ENCODE data around the gene ZAP70. TPM values are rescaled to one million over a fixed set of nuclear protein-coding genes. Genes with fewer than 3 reads are reported as not detected.

Gene ZAP70
- total and polyA plus RNA-seq, 2 donors (not counting 3 experiments of a cell fraction or from before 2014, with no cell fraction given): 0.14 TPM; not detected in 1

- Histone ChIP-seq H3K4me1 (ENCODE audit: control insufficient read depth, extremely low read depth, insufficient read depth, low read length) (no peaks in the 10 kb centered on the region), H2AFZ (ENCODE audit: low read depth, low read length) (no peak overlapping the region), H3K4me2 (ENCODE audit: insufficient read depth, low read length) (no peak overlapping the region), H3K4me3 (replicated peaks in 1 of 3; ENCODE audit: insufficient read depth in 1 of 3, low read depth in 1 of 3, low read length in 3 of 3) (no peak overlapping the region), H3K9me3 (replicated peaks; ENCODE audit: control insufficient read depth, insufficient read depth, low read length) (no peaks in the 10 kb centered on the region), H4K20me1 (replicated peaks; ENCODE audit: control insufficient read depth, extremely low read depth, insufficient read depth, low read length) (no peaks in the 10 kb centered on the region), H3K9ac (replicated peaks; ENCODE audit: extremely low read depth, insufficient read depth, low read length) (no peak overlapping the region), H3K79me2 (ENCODE audit: control insufficient read depth, insufficient read depth, low read length) (no peaks in the 10 kb centered on the region), H3K9me1 (replicated peaks; ENCODE audit: control insufficient read depth, extremely low read depth, insufficient read depth, low read length) (no peaks in the 10 kb centered on the region), H3K27ac (ENCODE audit: insufficient read depth, low read depth, low read length) (no peak overlapping the region), H3K36me3 (ENCODE audit: control insufficient read depth in 2 of 2, extremely low read depth in 1 of 2, insufficient read depth in 2 of 2, low read length in 2 of 2) (no peaks in the 10 kb centered on the region), H3K27me3 (ENCODE audit: control insufficient read depth in 2 of 2, insufficient read depth in 2 of 2, low read length in 2 of 2) (no peaks in the 10 kb centered on the region)
- ChIA-PET CTCF (interaction anchor here (0.6 to 3.2 kb wide), 6 partner anchors 10 to 654 kb away, joined by 3 to 14 read pairs (median 3); no protein-coding TSS in a partner anchor), POLR2A (no interaction called here)
- no peak for DNase-seq (ENCODE audit: low read depth, low spot score)
- intact Hi-C loops (cut with micrococcal nuclease) (no loop called here), dilution Hi-C loops (cut with MboI; ENCODE audit: extremely low pct_ligation_motif_present, low sequenced_read_pairs) (no loop called here)
- no peak for FAIRE-seq
- TF ChIP-seq MYC (IDR thresholded peaks at IDR 0.05; ENCODE audit: low read depth, low read length) (no peak), GATA2 (IDR thresholded peaks at IDR 0.05; ENCODE audit: insufficient read depth, insufficient read length, low read depth, low read length) (no peak), EZH2 (IDR thresholded peaks at IDR 0.05; ENCODE audit: borderline replicate concordance, low read depth, low read length, severe bottlenecking) (no peak), MAX (IDR thresholded peaks at IDR 0.05; ENCODE audit: insufficient read depth, insufficient read length) (no peak), JUN (IDR thresholded peaks at IDR 0.05; ENCODE audit: borderline replicate concordance, insufficient read depth, insufficient read length, low read depth) (no peak), POLR2A (IDR thresholded peaks at IDR 0.05; ENCODE audit: low read depth, low read length) (no peak)
- BruUV-seq (replicated peaks): no TSS peak
Observed at GRCh38 chr2:97730245-97730644, 16.9 kb downstream of the ZAP70 start.

GRCh38 chr2:97731274-97732020, 18.1 kb downstream of the ZAP70 start:
- ChIA-PET POLR2A (no interaction called here), CTCF (interaction anchor here (1.2 to 3.2 kb wide), 2 partner anchors 9 to 12 kb away, joined by 3 to 14 read pairs; no protein-coding TSS in a partner anchor)
- no peaks in the 10 kb centered on the region for H3K36me3 ChIP-seq (ENCODE audit: control insufficient read depth in 2 of 2, extremely low read depth in 1 of 2, insufficient read depth in 2 of 2, low read length in 2 of 2)
- no peak for DNase-seq (ENCODE audit: low read depth, low spot score)
- intact Hi-C loops (cut with micrococcal nuclease): no loop called here
- H3K4me2 ChIP-seq (ENCODE audit: insufficient read depth, low read length): no peak overlapping the region
- BruUV-seq (replicated peaks): no TSS peak
- H3K9me3 ChIP-seq (replicated peaks; ENCODE audit: control insufficient read depth, insufficient read depth, low read length): no peaks in the 10 kb centered on the region
- no peaks in the 10 kb centered on the region for H4K20me1 ChIP-seq (replicated peaks; ENCODE audit: control insufficient read depth, extremely low read depth, insufficient read depth, low read length)
- no peaks in the 10 kb centered on the region for H3K9me1 ChIP-seq (replicated peaks; ENCODE audit: control insufficient read depth, extremely low read depth, insufficient read depth, low read length)
- H3K9ac ChIP-seq (replicated peaks; ENCODE audit: extremely low read depth, insufficient read depth, low read length): no peak overlapping the region
- no peaks in the 10 kb centered on the region for H3K4me1 ChIP-seq (ENCODE audit: control insufficient read depth, extremely low read depth, insufficient read depth, low read length)
- H3K79me2 ChIP-seq (ENCODE audit: control insufficient read depth, insufficient read depth, low read length): no peaks in the 10 kb centered on the region
- TF ChIP-seq CTCF (IDR thresholded peaks at IDR 0.05; ENCODE audit: extremely low read depth in 1 of 2, insufficient read depth in 1 of 2, low read depth in 1 of 2, low read length in 2 of 2): no peak
- TF ChIP-seq POLR2A (IDR thresholded peaks at IDR 0.05; ENCODE audit: low read depth, low read length): no peak
- no peak for TF ChIP-seq POLR2AphosphoS5 (IDR thresholded peaks at IDR 0.05; ENCODE audit: insufficient read depth, low read depth, low read length)
- no peak for TF ChIP-seq JUN (IDR thresholded peaks at IDR 0.05; ENCODE audit: borderline replicate concordance, insufficient read depth, insufficient read length, low read depth)
- no peak for TF ChIP-seq GATA2 (IDR thresholded peaks at IDR 0.05; ENCODE audit: insufficient read depth, insufficient read length, low read depth, low read length)
- TF ChIP-seq EZH2 (IDR thresholded peaks at IDR 0.05; ENCODE audit: borderline replicate concordance, low read depth, low read length, severe bottlenecking): no peak
- no peak for TF ChIP-seq FOS (IDR thresholded peaks at IDR 0.05; ENCODE audit: borderline replicate concordance, insufficient read depth, low read length)
- no peak for TF ChIP-seq MYC (IDR thresholded peaks at IDR 0.05; ENCODE audit: low read depth, low read length)
- TF ChIP-seq MAX (IDR thresholded peaks at IDR 0.05; ENCODE audit: insufficient read depth, insufficient read length): no peak
- H3K27ac ChIP-seq (ENCODE audit: insufficient read depth, low read depth, low read length): no peak overlapping the region
- H3K4me3 ChIP-seq (replicated peaks in 1 of 3; ENCODE audit: insufficient read depth in 1 of 3, low read depth in 1 of 3, low read length in 3 of 3): no peak overlapping the region
- H2AFZ ChIP-seq (ENCODE audit: low read depth, low read length): no peak overlapping the region
- no peaks in the 10 kb centered on the region for H3K27me3 ChIP-seq (ENCODE audit: control insufficient read depth in 2 of 2, insufficient read depth in 2 of 2, low read length in 2 of 2)
- dilution Hi-C loops (cut with MboI; ENCODE audit: extremely low pct_ligation_motif_present, low sequenced_read_pairs): no loop called here
- no peak for FAIRE-seq
